NB4 (cell line): ENCODE data around the gene COL21A1.

Source experiments
- DNase-seq: peaks from one replicate; pipeline ENCODE4 v3.0.0; 2010; ENCODE audit warnings: low read depth
- H3K4me3 ChIP-seq: one replicate; pipeline ENCODE4 v1.5.1; 2011; ENCODE audit warnings: mild to moderate bottlenecking, low read depth, low read length, moderate library complexity
- CTCF ChIP-seq: IDR thresholded peaks from one replicate; pipeline ENCODE4 v1.5.1; 2012; ENCODE audit warnings: low read depth, low read length
- MAX ChIP-seq: IDR thresholded peaks from 2 replicates; pipeline ENCODE4 v1.6.1; 2011; ENCODE audit warnings: low read depth, low read length
- MYC ChIP-seq: IDR thresholded peaks from 2 replicates; pipeline ENCODE4 v1.6.1; 2011; ENCODE audit warnings: low read depth, low read length
- POLR2A ChIP-seq: IDR thresholded peaks from 2 replicates; pipeline ENCODE4 v1.6.1; 2011; ENCODE audit warnings: mild to moderate bottlenecking; ENCODE audit not compliant: insufficient read length; ENCODE audit errors: extremely low read depth

COL21A1 gene

GRCh38 chr6:56243518-56244070, 3.8 kb downstream of the COL21A1 start:
- H3K4me3 ChIP-seq, result no peak overlapping the region
- TF ChIP-seq POLR2A, result no peak
- no peak for TF ChIP-seq MYC
- TF ChIP-seq CTCF, result no peak
- no peak for TF ChIP-seq MAX
- DNase-seq, result peak; percentile 64

DNA sequence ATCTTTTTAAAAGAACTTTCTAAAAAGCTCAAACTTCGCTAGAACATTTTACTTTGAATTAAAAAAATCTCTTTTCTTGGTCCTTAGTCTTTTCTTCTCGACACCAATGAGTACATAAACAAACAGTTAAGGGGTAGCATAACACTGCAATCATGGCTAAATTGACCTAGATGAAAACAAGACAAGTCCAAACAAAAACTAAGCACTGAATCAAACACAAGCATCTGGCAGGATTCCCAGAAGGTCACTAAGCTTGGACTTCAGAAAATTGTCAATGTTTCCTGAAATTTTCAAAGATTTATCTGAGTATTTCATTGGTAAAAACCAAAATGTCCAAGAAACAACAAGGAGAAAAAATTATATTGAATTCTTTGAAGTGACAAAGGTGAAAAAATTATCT, 5.0 kb downstream of the COL21A1 start:
- DNase-seq, result no peak
- TF ChIP-seq MYC (no peak), POLR2A (no peak), CTCF (no peak), MAX (no peak)

DNA sequence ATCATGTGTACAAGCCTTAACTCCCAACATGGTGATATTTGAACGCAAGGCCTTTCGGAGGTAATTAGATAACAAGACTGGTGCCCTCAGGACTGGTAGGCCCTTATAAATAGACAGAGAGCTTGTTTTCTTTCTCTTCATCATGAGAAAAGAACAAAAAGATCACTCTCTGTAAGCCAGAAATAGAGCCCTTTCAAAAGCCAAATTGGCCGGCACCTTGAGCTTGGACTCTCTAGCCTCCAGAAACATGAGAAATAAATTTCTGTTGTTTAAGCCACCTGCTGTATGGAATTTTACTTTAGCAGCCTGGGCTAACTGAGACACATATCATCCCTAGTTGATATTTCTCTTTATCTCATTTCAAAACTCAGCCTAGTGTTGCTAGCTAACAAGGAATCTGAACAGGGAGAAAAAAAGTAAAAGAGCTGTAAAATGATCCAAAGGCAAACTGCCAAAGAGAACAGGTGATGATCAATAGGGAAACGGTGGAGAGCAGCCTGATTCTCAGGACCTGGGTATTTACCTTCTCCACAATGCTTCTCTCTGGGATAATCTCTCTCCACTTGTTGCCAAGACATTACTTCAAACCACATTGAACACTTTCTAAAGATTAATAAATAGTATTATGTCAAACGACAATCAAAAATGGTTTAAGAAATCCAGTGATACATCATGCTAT, 6.1 kb downstream of the COL21A1 start:
- no peak for DNase-seq
- TF ChIP-seq CTCF, result no peak
- TF ChIP-seq POLR2A, result no peak
- no peak for TF ChIP-seq MYC
- TF ChIP-seq MAX, result no peak
- no peak overlapping the region for H3K4me3 ChIP-seq

More for the DNA sequence above, 5.0 kb downstream of the COL21A1 start:
- H3K4me3 ChIP-seq, result no peak overlapping the region

GRCh38 chr6:56238352-56238751, 9.0 kb downstream of the COL21A1 start:
- DNase-seq, result peak; percentile 15
- H3K4me3 ChIP-seq, result no peak overlapping the region
- TF ChIP-seq MAX (no peak), POLR2A (no peak), CTCF (no peak), MYC (no peak)

- no peak for DNase-seq
- TF ChIP-seq MAX (no peak), CTCF (no peak), MYC (no peak), POLR2A (no peak)
- no peak overlapping the region for H3K4me3 ChIP-seq
Observed at GRCh38 chr6:56235245-56235644, 12.1 kb downstream of the COL21A1 start.

DNA sequence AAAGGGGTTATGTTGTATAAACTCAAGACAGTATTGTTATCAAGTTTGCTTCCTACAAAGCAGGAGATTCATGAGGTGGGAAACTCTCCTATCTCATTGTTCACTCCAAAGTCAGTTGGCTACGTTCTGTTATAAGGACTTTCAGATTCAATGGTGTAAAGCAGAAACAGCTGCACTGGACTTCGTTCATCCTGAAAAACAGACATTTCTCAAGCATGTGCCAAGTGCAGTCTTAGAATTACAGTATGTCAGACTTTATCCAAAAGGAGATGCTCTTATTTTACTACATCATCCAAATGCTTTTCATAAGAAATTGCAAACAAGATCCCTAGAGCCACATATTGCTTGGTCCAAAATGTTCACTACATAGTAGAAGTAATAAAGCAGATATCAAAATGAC, 14.9 kb downstream of the COL21A1 start:
- H3K4me3 ChIP-seq, result no peak overlapping the region
- TF ChIP-seq MYC, result no peak
- no peak for TF ChIP-seq MAX
- TF ChIP-seq POLR2A, result no peak
- TF ChIP-seq CTCF, result no peak

More for the DNA sequence above, 14.9 kb downstream of the COL21A1 start:
- DNase-seq, result no peak
